Body of pancreas (tissue), 4 donors: ENCODE results near the gene ADGRL1. TPM values are rescaled to one million over a fixed set of nuclear protein-coding genes. Genes with fewer than 3 reads are reported as not detected.

Experiments
- ATAC-seq: fragments of 150-250 bp; one replicate; pipeline ENCODE4 v1.9.1; 2016
- DNase-seq, 4 donors: peaks; one replicate each; pipeline ENCODE4 v3.0.0-alpha.2; 2019
- H3K27ac ChIP-seq, 4 donors: fragments of 200-600 bp; sonication (generic); 1 replicate in 3 of 4; 2 replicates in 1 of 4; pipeline versions ENCODE4 v1.5.1 to v1.6.1; 2016 to 2019; ENCODE audit warnings: mild to moderate bottlenecking in 1 of 4, mixed read lengths in 1 of 4, moderate library complexity in 1 of 4
- H3K27me3 ChIP-seq, 2 donors: fragments of 200-600 bp; sonication (generic); one replicate each; pipeline ENCODE4 v1.6.0; 2016; ENCODE audit warnings: mild to moderate bottlenecking in 1 of 2
- H3K36me3 ChIP-seq, 2 donors: fragments of 200-600 bp; sonication (generic); replicated peaks in 1 of 2; 2 replicates each; pipeline ENCODE4 v1.5.1; 2016; ENCODE audit warnings: low read depth in 2 of 2; ENCODE audit not compliant: insufficient read depth in 1 of 2
- H3K4me1 ChIP-seq: fragments of 200-600 bp; sonication (generic); one replicate; pipeline ENCODE4 v1.6.0; 2016
- H3K4me3 ChIP-seq, 2 donors: fragments of 200-600 bp; sonication (generic); 1 replicate in 1 of 2; 2 replicates in 1 of 2; pipeline ENCODE4 v1.5.1; 2016 to 2019
- H3K9me3 ChIP-seq, 3 donors: fragments of 200-600 bp; sonication (generic); 1 replicate in 2 of 3; 2 replicates in 1 of 3; pipeline ENCODE4 v1.5.1; 2016
- CTCF ChIP-seq, 7 experiments: fragments of 450-650 bp in 4 of 7; fragments of 200-600 bp in 3 of 7; sonication (generic) in 3 of 7; IDR thresholded peaks; one replicate each; pipeline ENCODE4 v1.5.1; 2016 to 2019; ENCODE audit warnings: antibody characterized with exemption in 7 of 7
- POLR2A ChIP-seq, 3 donors: fragments of 450-650 bp; IDR thresholded peaks; one replicate each; pipeline ENCODE4 v1.6.1; 2016; ENCODE audit warnings: antibody characterized with exemption in 3 of 3, mild to moderate bottlenecking in 2 of 3
- WGBS, 2 donors: methylation state at CpG; one replicate each; pipeline ENCODE4 v1.1.5; 2017; 5-methylcytosine and 5-hydroxymethylcytosine counted together
- intact Hi-C: fragments of 100-400 bp; cut with DNase I; formaldehyde crosslinking; loops from one replicate; pipeline ENCODE4 v1.15.1; 2023
- total RNA-seq, 2 donors: library from RNA; depleted of rRNA; stranded (reverse); fragments of >200 nt; gene quantifications; one replicate each; pipeline ENCODE4 v1.1.0, GENCODE V29; 2016

The ADGRL1 gene
- total RNA-seq, 2 donors from 2014 or later: 12.5 to 16.5 TPM

GRCh38 chr19:14158276-14159023, 47.5 kb downstream of the ADGRL1 start:
- H3K4me3 ChIP-seq: no peak overlapping the region
- no peaks in the 10 kb centered on the region for H3K4me1 ChIP-seq
- WGBS, 2 donors: 81 to 94% methylated on average over 7 to 11 of the region's 16 CpGs
- DNase-seq: no peak
- H3K27ac ChIP-seq: no peak overlapping the region
- intact Hi-C loops: no loop called here
- H3K27me3 ChIP-seq: no peaks in the 10 kb centered on the region
- ATAC-seq: no peak
- no peaks in the 10 kb centered on the region for H3K9me3 ChIP-seq
- peaks cover 0 to 3% of the 10 kb centered on the region in 2 donors for H3K36me3 ChIP-seq
- TF ChIP-seq CTCF (IDR thresholded peaks at IDR 0.05) (no peak), POLR2A (IDR thresholded peaks at IDR 0.05) (no peak)

GRCh38 chr19:14156971-14157717, 48.8 kb downstream of the ADGRL1 start:
- WGBS, 2 donors: 91 to 99% methylated on average over 11 to 22 of the region's 26 CpGs
- no peak for ATAC-seq
- Histone ChIP-seq H3K27me3 (no peaks in the 10 kb centered on the region), H3K27ac (no peak overlapping the region), H3K36me3 (peaks cover 0 to 3% of the 10 kb centered on the region in 2 donors), H3K4me3 (no peak overlapping the region), H3K4me1 (no peaks in the 10 kb centered on the region), H3K9me3 (no peaks in the 10 kb centered on the region)
- DNase-seq: no peak
- intact Hi-C loops: no loop called here
- TF ChIP-seq CTCF (IDR thresholded peaks at IDR 0.05): no peak
- TF ChIP-seq POLR2A (IDR thresholded peaks at IDR 0.05): no peak

GRCh38 chr19:14156122-14156521, 49.8 kb downstream of the ADGRL1 start:
- Histone ChIP-seq H3K27me3 (no peaks in the 10 kb centered on the region), H3K9me3 (no peaks in the 10 kb centered on the region), H3K36me3 (peaks cover 0 to 3% of the 10 kb centered on the region in 2 donors), H3K4me1 (no peaks in the 10 kb centered on the region), H3K27ac (no peak overlapping the region), H3K4me3 (no peak overlapping the region)
- DNase-seq (no peak), ATAC-seq (no peak)
- WGBS, 2 donors: 85 to 95% methylated on average over 4 to 6 of the region's 12 CpGs
- intact Hi-C loops: no loop called here
- no peak for TF ChIP-seq POLR2A (IDR thresholded peaks at IDR 0.05)
- no peak for TF ChIP-seq CTCF (IDR thresholded peaks at IDR 0.05)

- Histone ChIP-seq H3K9me3 (no peaks in the 10 kb centered on the region), H3K36me3 (peaks cover 0 to 3% of the 10 kb centered on the region in 2 donors), H3K27me3 (no peaks in the 10 kb centered on the region), H3K4me3 (no peak overlapping the region), H3K27ac (no peak overlapping the region), H3K4me1 (no peaks in the 10 kb centered on the region)
- TF ChIP-seq POLR2A (IDR thresholded peaks at IDR 0.05): no peak
- TF ChIP-seq CTCF (IDR thresholded peaks at IDR 0.05): no peak
- DNase-seq (no peak), ATAC-seq (no peak)
- 96% methylated on average over 13 to 17 of the region's 17 CpGs for WGBS, 2 donors
- intact Hi-C loops: no loop called here
Observed at GRCh38 chr19:14155371-14155770, 50.6 kb downstream of the ADGRL1 start.
